ENCODE results near the gene KIAA0586.

KIAA0586 gene

DNA sequence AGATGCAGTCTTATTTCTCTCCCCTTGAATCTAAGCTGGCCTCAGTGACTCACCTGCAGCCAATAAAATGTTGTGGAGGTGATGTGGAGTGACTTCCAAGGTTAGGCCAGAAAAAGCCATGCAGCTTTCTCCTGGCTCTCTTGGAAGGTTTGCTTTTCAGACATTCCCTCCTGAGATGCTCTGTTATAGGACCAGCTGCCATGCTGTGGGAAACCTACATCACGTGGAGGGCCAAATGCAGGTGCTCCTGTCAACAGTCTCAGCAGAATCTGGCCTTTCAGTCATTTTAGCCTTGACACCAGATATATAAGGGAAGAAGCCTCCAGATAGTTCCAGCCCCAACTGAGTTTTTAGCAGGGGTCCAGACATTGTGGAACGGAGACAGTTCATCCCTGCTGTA, 172.2 kb downstream of the KIAA0586 start:
- DNase-seq: no peak
